NB4 (cell line): ENCODE measurements around the gene C15orf61.

ENCODE experiments used
- CTCF ChIP-seq: IDR thresholded peaks from one replicate; pipeline ENCODE4 v1.5.1; 2012; ENCODE audit warnings: low read depth, low read length
- POLR2A ChIP-seq: IDR thresholded peaks from 2 replicates; pipeline ENCODE4 v1.6.1; 2011; ENCODE audit warnings: mild to moderate bottlenecking; ENCODE audit not compliant: insufficient read length; ENCODE audit errors: extremely low read depth

DNA sequence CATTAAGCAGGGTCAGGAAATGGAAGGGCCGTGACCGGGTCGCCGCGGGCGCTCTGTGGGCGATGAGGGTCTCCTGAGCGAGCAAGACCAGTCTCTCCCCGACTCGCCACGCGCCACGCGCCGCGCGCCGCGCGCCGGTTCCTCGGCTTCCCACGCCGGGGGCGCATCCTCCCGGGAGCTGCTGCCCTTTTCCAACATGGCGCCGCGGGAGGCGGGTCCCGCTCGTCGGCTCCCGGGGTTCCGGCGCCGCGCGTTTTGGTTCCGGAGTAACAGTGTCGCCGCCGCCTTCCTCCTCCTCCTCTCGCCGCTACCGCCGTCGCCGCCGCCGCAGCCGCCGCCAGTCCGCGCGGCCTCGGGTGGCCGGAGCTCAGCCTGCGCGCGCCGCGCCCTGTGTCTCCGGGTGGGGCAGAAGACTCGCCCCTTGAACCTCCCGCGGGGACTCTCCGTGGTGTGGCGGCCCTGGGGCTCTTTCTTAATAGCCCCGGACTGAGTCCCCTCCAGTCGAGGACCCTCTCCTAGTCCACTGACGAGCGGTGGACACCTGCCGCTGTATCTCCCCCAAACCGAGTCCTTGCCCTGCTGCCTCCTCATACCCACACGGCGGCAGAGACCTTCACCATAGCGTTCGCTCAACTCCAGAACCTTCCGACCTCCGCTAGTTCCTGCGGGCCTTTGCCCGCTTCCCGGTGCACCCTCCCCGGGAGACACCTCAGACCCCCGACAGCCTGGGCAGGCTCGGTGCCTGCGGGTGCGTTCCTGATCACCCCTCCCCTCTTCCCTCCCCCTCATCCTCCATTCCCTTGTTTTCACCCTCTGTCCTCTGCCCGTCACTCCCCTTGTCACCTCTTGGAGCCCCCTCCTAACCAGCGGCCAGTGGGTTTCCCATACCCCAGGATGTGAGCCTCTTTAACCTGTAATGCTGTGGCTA lies 21.8 kb downstream of the C15orf61 start, which contains the start of gene MAP2K5:
- peak; percentile 91 for TF ChIP-seq POLR2A
- no peak for TF ChIP-seq CTCF
